GM12891 (cell line): ENCODE measurements around the gene NFX1.

Experiments used
- PAX5 ChIP-seq: IDR thresholded peaks from 2 replicates; pipeline ENCODE4 v1.6.1; 2011; ENCODE audit warnings: low read length, moderate library complexity, mild to moderate bottlenecking; ENCODE audit not compliant: insufficient read depth, severe bottlenecking
- POLR2A ChIP-seq: IDR thresholded peaks from 2 replicates; pipeline ENCODE4 v1.6.1; 2011; ENCODE audit warnings: low read depth, low read length, control low read depth
- POLR2AphosphoS5 ChIP-seq: IDR thresholded peaks from 2 replicates; pipeline ENCODE4 v1.6.1; 2011; ENCODE audit warnings: low read depth, low read length, control low read depth
- POU2F2 ChIP-seq: IDR thresholded peaks from 2 replicates; pipeline ENCODE4 v1.6.1; 2011; ENCODE audit warnings: low read depth, mild to moderate bottlenecking, control low read depth, low read length, moderate library complexity
- SPI1 ChIP-seq: IDR thresholded peaks from 2 replicates; pipeline ENCODE4 v1.6.1; 2011; ENCODE audit warnings: low read depth, low read length, control low read depth
- TAF1 ChIP-seq: IDR thresholded peaks from 2 replicates; pipeline ENCODE4 v1.6.1; 2011; ENCODE audit warnings: low read depth, low read length, control low read depth

DNA sequence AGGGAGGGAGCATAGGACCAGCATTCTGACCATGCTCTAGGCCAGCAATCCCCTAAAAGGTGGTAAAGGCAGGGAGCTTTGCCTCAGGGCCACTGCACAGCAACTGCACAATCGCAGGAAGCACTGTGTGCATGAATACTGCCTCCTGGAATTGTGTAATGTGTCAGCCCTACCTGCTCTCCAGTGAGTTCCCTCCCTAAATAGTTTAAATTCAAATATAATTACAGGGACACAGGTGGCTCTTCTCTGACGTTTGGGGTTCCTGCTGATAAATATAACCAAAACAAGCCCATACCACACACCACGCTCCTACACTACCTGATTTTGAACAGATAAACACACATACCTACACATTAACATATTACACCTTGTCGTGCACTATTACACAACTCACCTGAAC lies 34.8 kb upstream of the NFX1 start:
- TF ChIP-seq POLR2A (no peak), POLR2AphosphoS5 (no peak), TAF1 (no peak), POU2F2 (no peak), SPI1 (no peak), PAX5 (no peak)
